GM23248 (cell line): Measurements from ENCODE around the gene ACY1. TPM values are rescaled to one million over a fixed set of nuclear protein-coding genes. Genes with fewer than 3 reads are reported as not detected.

Experiments used
- DNase-seq: peaks from one replicate; pipeline ENCODE4 v3.0.0-alpha.2; 2015
- H2AFZ ChIP-seq: fragments of 200-600 bp; sonication (generic); 2 replicates; pipeline ENCODE4 v1.6.1; 2016; ENCODE audit warnings: antibody characterized with exemption
- H3F3A ChIP-seq: fragments of 200-600 bp; sonication (generic); 2 replicates; pipeline ENCODE4 v1.6.1; 2016; ENCODE audit warnings: mild to moderate bottlenecking, antibody characterized with exemption, mixed run types; ENCODE audit not compliant: insufficient read depth
- H3K27ac ChIP-seq: fragments of 200-600 bp; sonication (generic); 2 replicates; pipeline ENCODE4 v1.5.1; 2016; ENCODE audit warnings: mild to moderate bottlenecking
- H3K27me3 ChIP-seq: fragments of 200-600 bp; sonication (generic); replicated peaks from 2 replicates; pipeline ENCODE4 v1.6.1; 2016; ENCODE audit warnings: mild to moderate bottlenecking; ENCODE audit not compliant: insufficient read depth
- H3K36me3 ChIP-seq: fragments of 200-600 bp; sonication (generic); 2 replicates; pipeline ENCODE4 v1.6.1; 2016; ENCODE audit warnings: low read depth, mild to moderate bottlenecking
- H3K4me1 ChIP-seq: fragments of 200-600 bp; sonication (generic); 2 replicates; pipeline ENCODE4 v1.6.1; 2016; ENCODE audit warnings: mild to moderate bottlenecking; ENCODE audit not compliant: insufficient read depth
- H3K4me2 ChIP-seq: fragments of 200-600 bp; sonication (generic); one replicate; pipeline ENCODE4 v1.6.1; 2016; ENCODE audit warnings: mild to moderate bottlenecking; ENCODE audit not compliant: unreplicated experiment
- H3K4me3 ChIP-seq: fragments of 200-600 bp; sonication (generic); 2 replicates; pipeline ENCODE4 v1.5.1; 2016; ENCODE audit warnings: mild to moderate bottlenecking
- H3K79me2 ChIP-seq: fragments of 200-600 bp; sonication (generic); 2 replicates; pipeline ENCODE4 v1.6.1; 2016; ENCODE audit warnings: mild to moderate bottlenecking; ENCODE audit not compliant: insufficient read depth
- H3K9ac ChIP-seq: fragments of 200-600 bp; sonication (generic); 2 replicates; pipeline ENCODE4 v1.6.1; 2016; ENCODE audit warnings: mild to moderate bottlenecking
- H3K9me2 ChIP-seq: fragments of 200-600 bp; sonication (generic); 2 replicates; pipeline ENCODE4 v1.6.1; 2016; ENCODE audit warnings: mixed run types, mild to moderate bottlenecking, moderate library complexity; ENCODE audit not compliant: insufficient read depth
- H3K9me3 ChIP-seq: fragments of 200-600 bp; sonication (generic); one replicate; pipeline ENCODE4 v1.6.1; 2017; ENCODE audit warnings: low read depth
- H4K20me1 ChIP-seq: fragments of 200-600 bp; sonication (generic); 2 replicates; pipeline ENCODE4 v1.6.0; 2016; ENCODE audit not compliant: insufficient read depth
- EZH2 ChIP-seq: fragments of 200-600 bp; sonication (generic); IDR thresholded peaks from 2 replicates; pipeline ENCODE4 v1.6.1; 2018; ENCODE audit warnings: antibody characterized with exemption, mild to moderate bottlenecking; ENCODE audit not compliant: insufficient read depth, poor library complexity, severe bottlenecking
- EZH2phosphoT487 ChIP-seq: fragments of 200-600 bp; sonication (generic); IDR thresholded peaks from 2 replicates; pipeline ENCODE4 v1.6.1; 2018; ENCODE audit warnings: antibody characterized with exemption, moderate library complexity, mild to moderate bottlenecking, low read depth; ENCODE audit not compliant: insufficient read depth
- WGBS, 2 experiments: methylation state at CpG; one replicate each; pipeline ENCODE4 v1.1.6; 2015 to 2017; ENCODE audit warnings: low lambda C conversion rate in 2 of 2, low coverage in 1 of 2; ENCODE audit errors: missing lambda C conversion rate in 2 of 2; 5-methylcytosine and 5-hydroxymethylcytosine counted together
- in situ Hi-C: fragments of 300-500 bp; cut with MboI; formaldehyde crosslinking; loops from 2 replicates; pipeline ENCODE4 v1.15.0; 2020
- polyA plus RNA-seq: library from polyadenylated mRNA; unstranded; fragments of >200 nt; fragmentation: Nextera tagmentation; extraction: Ambion mirVana; gene quantifications from 2 replicates; pipeline ENCODE4 v1.2.1, GENCODE V29; 2016
- total RNA-seq: library from RNA; depleted of rRNA; stranded (reverse); fragments of >200 nt; shearing (Covaris generic); gene quantifications from 2 replicates; pipeline ENCODE4 v1.2.3, GENCODE V29; 2014

The ACY1 gene
- total and polyA plus RNA-seq, 2 experiments from 2014 or later = 35.8 to 73.6 TPM

- H3K79me2 ChIP-seq = no peaks in the 10 kb centered on the region
- DNase-seq = no peak
Measured at GRCh38 chr3:51948016-51948580, 35.2 kb upstream of the ACY1 start.

DNA sequence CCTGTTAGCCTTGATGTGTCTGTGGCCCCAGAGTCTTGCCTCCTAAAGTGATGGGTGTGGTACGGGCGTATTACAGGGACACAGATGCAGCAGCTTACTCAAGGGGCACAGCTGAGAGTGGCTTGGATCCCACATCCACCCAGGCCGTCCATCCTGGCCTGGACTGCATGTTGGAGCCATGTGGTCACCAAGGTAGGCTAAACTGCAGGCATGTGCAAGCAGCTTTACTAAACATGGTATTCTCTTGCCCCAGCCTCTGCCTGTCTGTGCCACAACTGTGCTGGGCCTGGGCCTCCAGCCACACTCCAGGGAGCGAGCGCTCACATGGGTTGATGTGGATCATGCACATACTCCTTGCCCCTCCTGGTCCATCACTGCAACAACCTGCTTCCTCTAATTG, 34.2 kb upstream of the ACY1 start:
- Histone ChIP-seq H3K4me2 (no peak overlapping the region), H3K9me2 (no peaks in the 10 kb centered on the region), H3K79me2 (no peaks in the 10 kb centered on the region), H2AFZ (no peak overlapping the region), H3K36me3 (no peaks in the 10 kb centered on the region), H3K27me3 (no peaks in the 10 kb centered on the region), H3F3A (peaks cover 26% of the 10 kb centered on the region), H3K4me1 (no peaks in the 10 kb centered on the region), H3K27ac (no peak overlapping the region), H4K20me1 (no peaks in the 10 kb centered on the region), H3K9me3 (no peaks in the 10 kb centered on the region), H3K9ac (no peak overlapping the region), H3K4me3 (no peak overlapping the region)
- TF ChIP-seq EZH2 = no peak
- TF ChIP-seq EZH2phosphoT487 = no peak
- in situ Hi-C loops = no loop called here
- WGBS, 2 experiments = 96 to 97% methylated on average over 5 of the region's 5 CpGs
- no peak for DNase-seq

More at GRCh38 chr3:51948016-51948580, 35.2 kb upstream of the ACY1 start:
- H4K20me1 ChIP-seq = no peaks in the 10 kb centered on the region
- 92 to 95% methylated on average over 10 of the region's 10 CpGs for WGBS, 2 experiments
- H3F3A ChIP-seq = peaks cover 17% of the 10 kb centered on the region
- H3K4me2 ChIP-seq = no peak overlapping the region
- no peak overlapping the region for H3K4me3 ChIP-seq
- H3K36me3 ChIP-seq = no peaks in the 10 kb centered on the region
- no peaks in the 10 kb centered on the region for H3K27me3 ChIP-seq
- no peak overlapping the region for H2AFZ ChIP-seq
- no peaks in the 10 kb centered on the region for H3K9me3 ChIP-seq
- no peak overlapping the region for H3K9ac ChIP-seq
- TF ChIP-seq EZH2phosphoT487 (no peak), EZH2 (no peak)
- no peak overlapping the region for H3K27ac ChIP-seq
- no peaks in the 10 kb centered on the region for H3K9me2 ChIP-seq
- H3K4me1 ChIP-seq = peaks cover 4% of the 10 kb centered on the region; the same call in 1 of the 2 replicates
- in situ Hi-C loops = no loop called here

GRCh38 chr3:51950899-51951298, 32.4 kb upstream of the ACY1 start:
- Histone ChIP-seq H3K79me2 (no peaks in the 10 kb centered on the region), H2AFZ (no peak overlapping the region), H3K4me2 (no peak overlapping the region), H3K4me1 (no peaks in the 10 kb centered on the region), H3K9ac (no peak overlapping the region), H3K27me3 (no peaks in the 10 kb centered on the region), H3K27ac (no peak overlapping the region), H4K20me1 (no peaks in the 10 kb centered on the region), H3K4me3 (no peak overlapping the region), H3K9me3 (no peaks in the 10 kb centered on the region), H3F3A (peaks cover 28% of the 10 kb centered on the region), H3K36me3 (no peaks in the 10 kb centered on the region), H3K9me2 (no peaks in the 10 kb centered on the region)
- in situ Hi-C loops = no loop called here
- TF ChIP-seq EZH2phosphoT487 (no peak), EZH2 (no peak)
- WGBS, 2 experiments = 95 to 100% methylated on average over 2 of the region's 2 CpGs
- no peak for DNase-seq

- TF ChIP-seq EZH2phosphoT487 (no peak), EZH2 (no peak)
- Histone ChIP-seq H3K79me2 (no peaks in the 10 kb centered on the region), H3K4me2 (no peak overlapping the region), H2AFZ (no peak overlapping the region), H3K4me3 (no peak overlapping the region), H3K9ac (no peak overlapping the region), H4K20me1 (no peaks in the 10 kb centered on the region), H3K27ac (0 out of 2 replicates have a peak overlapping the region, but pooled peaks have one; percentile 29), H3F3A (peaks cover 28% of the 10 kb centered on the region), H3K9me2 (no peaks in the 10 kb centered on the region), H3K9me3 (no peaks in the 10 kb centered on the region), H3K36me3 (no peaks in the 10 kb centered on the region), H3K27me3 (no peaks in the 10 kb centered on the region), H3K4me1 (no peaks in the 10 kb centered on the region)
- peak; percentile 84 for DNase-seq
- WGBS, 2 experiments = 51 to 55% methylated on average over 3 of the region's 3 CpGs
- in situ Hi-C loops = no loop called here
Measured at GRCh38 chr3:51953445-51953844, 29.9 kb upstream of the ACY1 start.

DNA sequence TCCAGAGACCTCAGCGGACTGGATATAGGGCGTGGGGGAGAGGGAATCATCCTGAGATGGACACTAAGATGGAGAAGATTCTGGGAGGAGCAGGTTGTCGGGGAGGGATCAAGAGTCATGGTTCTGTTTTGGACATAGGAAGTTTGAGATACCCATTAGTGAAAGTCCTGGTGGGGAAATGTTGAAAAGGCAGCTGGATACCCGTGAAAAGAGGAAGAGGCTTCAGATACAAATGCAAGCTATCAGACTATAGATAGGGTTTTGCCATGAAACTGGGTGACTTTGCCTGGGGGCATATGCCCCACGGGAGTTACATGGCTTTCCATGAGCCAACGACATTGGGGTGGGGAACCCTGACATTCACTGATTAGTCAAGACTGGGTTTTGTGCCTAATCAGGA, 29.2 kb upstream of the ACY1 start:
- Histone ChIP-seq H3K4me2 (no peak overlapping the region), H3K9me3 (no peaks in the 10 kb centered on the region), H3K4me1 (no peaks in the 10 kb centered on the region), H3K9me2 (no peaks in the 10 kb centered on the region), H3F3A (peaks cover 28% of the 10 kb centered on the region), H4K20me1 (no peaks in the 10 kb centered on the region), H3K27ac (no peak overlapping the region), H3K27me3 (no peaks in the 10 kb centered on the region), H3K79me2 (no peaks in the 10 kb centered on the region), H3K9ac (no peak overlapping the region), H3K36me3 (no peaks in the 10 kb centered on the region), H2AFZ (no peak overlapping the region), H3K4me3 (no peak overlapping the region)
- WGBS, 2 experiments = 70 to 77% methylated on average over 6 of the region's 6 CpGs
- no peak for TF ChIP-seq EZH2
- no peak for TF ChIP-seq EZH2phosphoT487
- in situ Hi-C loops = no loop called here
- no peak for DNase-seq
